Measurements from ENCODE around the gene SRP54.
A peak's percentile ranks its signal among the peaks of the same experiment; 100 is the strongest.
"Not testable (repeated sequence)": the region's sequence is repeated elsewhere in the genome, so short reads cannot be mapped to it uniquely, and the experiment has no call there.

Gene SRP54

DNA sequence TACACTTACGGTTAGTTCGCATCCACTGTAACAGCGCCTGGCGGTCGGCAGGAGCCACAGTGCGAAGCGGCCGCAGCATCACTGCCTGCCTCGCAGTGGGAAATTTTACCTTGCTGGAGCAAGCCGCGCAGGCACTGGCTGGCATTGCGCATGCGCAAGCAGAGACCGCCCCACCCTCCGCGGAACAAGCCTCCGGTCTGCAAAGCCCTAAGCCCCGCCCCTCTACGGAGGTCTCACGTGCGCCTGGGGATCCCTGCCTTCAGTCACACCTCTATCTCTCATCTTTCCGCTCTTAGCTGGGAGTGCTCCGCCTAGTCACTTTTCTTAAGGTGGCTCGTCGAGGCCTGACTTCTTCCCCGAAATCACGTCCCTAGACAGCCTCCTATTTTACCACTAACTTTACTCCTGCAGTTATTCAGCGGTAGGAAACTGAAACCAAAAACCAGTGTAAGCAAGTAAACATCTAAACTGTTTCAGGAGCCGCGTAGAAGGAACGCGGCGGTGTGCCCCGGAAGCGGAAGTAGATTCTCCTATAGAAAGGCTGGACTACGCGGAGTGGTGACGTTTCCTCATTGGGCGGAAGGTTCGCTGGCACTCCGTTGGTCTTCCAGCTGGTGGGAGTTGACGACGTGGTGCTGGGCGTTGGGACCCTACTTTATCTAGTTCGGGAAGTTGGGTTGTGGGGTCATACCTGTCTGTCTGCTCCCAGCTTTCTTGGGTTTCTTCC, at the start of gene SRP54:
Gene SRP54, plus strand, starts transcription at position 572 of the 727 bp plus-strand sequence. CDS start 13,718 bp downstream, outside the sequence.
- DNase-seq = peak; percentile 100

DNA sequence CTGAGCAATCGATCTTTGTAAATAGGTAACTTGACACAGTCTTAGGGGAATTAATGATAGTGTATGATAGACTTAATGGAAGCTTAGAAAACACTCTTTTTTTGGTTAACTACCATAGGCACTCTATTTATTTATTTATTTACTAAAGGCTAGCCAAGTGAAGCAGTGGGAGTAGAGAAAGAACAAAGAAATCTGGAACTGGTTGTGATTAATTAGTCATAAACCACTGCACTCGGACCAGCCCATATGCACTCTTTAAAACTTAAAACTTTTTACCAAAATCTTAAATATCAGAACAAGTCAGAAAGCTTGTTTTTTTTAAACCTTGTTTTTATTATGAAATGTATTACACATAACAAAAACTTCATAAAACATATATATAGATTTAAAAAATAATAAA, 49.5 kb upstream of the SRP54 start:
- DNase-seq = no peak

DNA sequence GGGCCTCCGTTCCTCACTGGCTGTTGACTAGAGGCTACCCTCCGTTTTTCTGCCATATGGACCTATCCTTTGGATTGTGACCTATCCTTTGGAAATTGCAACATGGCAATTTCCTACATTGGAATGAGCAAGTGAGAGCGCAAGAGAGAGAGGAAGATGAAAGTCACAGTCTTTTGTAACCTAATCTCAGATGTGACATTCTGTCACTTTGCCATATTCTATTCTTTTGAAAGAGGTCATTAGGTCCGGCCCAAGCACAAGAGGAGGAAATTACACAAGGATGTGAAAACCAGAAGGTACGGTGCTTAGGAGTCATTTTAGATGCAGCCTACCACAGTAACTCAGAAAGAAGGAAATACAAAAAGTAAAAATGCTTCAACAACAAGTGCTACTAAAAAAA, 47.3 kb upstream of the SRP54 start:
- DNase-seq = no peak

DNA sequence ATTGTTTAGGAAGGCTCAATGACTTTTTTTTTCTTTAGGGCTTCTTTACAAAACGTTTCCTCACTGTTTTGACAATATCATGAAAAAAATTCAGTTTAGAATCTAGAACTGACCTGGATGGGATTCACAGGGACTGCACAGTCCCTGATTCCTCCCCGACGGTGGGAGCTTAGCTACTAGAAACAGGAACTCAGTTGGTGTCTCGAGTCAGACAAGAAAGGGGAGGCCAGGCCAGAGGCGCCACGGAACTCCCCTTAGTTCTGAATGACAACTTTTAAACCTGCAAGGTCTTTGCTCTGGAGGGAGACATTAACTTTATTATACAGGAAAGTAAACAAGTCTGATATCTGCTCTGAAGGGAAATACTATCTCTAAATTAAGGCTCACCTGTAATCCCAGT, 45.4 kb upstream of the SRP54 start:
- DNase-seq = no peak

DNA sequence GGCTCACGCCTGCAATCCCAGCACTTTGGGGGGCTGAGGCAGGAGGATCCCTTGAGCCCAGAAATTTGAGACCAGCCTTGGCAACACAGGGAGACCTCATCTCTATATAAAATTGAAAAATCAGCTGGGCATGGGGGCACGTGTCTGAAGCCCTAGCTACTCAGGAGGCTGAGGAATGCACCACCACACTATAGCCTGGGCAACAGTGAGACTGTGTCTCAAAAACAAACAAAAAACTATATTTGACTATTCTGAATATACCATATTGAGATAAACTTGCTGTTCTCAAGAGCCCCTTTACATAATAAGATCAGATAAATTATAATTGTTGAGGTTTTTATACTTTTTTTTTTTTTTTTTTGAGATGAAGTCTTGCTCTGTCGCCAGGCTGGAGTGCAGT, 44.9 kb upstream of the SRP54 start:
- DNase-seq = no peak

DNA sequence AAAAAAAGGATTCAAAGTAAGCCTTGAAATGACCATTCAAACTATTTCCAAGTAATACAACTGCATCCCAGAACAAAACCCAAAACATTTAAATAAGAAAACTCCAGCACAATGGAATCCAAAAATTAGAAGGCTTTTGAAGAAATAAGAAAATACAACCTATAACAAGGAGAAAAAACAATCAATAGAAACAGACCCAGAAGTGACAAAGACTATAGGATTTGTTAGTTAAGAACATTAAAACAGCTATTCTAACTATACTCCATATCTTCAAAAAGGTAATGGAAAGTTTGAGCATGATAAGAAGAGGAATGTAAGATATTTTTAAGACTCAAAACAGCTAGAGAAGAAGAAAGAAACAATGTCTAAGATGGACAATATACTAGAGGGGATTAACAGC, 39.3 kb upstream of the SRP54 start:
- DNase-seq = no peak

DNA sequence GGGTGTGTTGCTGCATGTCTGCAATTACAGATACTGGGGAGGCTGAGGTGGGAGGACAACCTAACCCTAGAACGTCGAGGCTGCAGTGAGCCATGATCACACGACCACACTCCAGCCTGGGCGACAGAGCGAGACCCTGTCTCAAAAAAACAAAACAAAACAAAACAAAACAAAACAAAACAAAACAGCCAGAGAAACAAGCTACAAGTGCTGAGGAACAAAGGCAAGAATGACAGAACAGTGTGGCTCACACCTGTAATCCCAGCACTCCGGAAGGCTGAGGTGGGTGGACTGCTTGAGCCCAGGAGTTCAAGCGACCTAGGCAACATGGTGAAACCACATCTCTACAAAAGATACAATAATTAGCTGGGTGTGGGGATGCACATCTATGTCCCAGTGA, 38.0 kb upstream of the SRP54 start:
- DNase-seq = no peak

DNA sequence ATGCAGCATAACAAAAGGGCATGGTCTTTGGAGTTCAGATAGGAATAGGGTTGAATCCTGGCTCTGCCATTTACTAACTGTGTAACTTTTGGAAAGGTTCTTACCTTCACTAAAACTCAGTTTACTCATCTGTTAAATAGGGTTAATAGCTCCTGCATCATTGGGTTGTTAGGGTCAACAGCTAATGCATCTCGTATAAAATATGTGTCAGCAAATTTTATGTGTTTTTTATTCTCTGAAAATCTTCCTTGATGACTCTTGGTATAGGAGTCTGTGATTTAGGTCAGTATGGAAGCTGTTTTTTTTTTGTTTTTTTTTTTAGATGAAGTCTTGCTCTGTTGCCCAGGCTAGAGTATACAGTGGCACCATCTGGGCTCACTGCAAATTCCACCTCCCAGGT, 36.1 kb upstream of the SRP54 start:
- no peak for DNase-seq

DNA sequence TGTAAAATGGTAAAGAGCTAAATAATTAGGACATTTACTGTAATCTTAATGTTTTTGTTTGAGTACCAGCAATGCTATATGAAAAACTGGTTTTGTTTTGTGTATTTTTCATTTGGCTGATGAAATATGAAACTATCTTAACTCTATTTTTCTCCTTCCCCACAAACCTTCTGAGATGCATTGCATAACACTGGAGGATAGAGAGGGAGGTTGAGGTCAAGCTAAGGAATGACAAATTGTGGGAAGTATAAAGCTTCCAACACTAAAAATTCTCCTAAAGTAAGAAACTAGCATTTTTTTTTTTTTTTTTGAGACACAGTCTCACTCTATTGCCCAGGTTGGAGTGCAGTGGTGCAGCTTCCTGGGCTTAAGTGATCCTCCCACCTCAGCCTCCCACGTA, 31.5 kb upstream of the SRP54 start:
- DNase-seq = no peak

DNA sequence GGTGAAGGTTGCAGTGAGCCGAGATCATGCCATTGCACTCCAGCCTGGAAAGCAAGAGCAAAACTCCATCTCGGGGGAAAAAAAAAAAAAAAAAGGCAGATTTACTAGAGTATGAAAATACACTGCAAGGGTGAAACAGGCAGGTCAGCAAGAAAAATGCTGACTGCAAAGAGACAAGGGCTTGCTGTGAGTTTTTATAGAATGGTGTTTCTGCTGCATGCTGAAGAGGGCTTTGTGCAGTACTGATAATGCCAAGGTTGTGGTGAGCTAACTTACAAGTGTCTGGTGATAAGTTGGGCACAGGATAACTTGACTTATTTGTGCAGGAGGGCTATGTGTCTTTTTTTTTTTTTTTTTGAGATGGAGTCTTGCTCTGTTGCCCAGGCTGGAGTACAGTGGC, 25.9 kb upstream of the SRP54 start:
- no peak for DNase-seq

DNA sequence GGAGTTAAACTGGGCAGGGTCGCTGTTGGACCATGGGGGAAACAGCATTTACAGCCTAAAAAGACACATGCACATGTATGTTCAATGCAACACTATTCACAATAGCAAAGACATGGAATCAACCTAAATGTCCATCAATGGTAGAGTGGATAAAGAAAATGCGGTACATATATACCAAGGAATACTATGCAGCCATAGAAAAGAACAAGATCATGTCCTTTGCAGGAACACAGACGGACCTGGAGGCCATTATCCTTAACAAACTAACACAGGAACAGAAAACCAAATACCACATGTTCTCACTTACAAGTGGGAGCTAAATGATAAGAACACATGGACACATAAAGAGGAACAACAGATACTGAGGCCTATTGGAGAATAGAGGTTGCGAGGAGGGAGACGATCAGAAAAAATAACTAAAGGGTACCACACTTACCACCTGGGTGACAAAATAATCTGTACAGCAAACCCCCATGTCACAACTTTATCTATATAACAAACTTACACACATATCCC, 25.0 kb upstream of the SRP54 start:
- DNase-seq = no peak

DNA sequence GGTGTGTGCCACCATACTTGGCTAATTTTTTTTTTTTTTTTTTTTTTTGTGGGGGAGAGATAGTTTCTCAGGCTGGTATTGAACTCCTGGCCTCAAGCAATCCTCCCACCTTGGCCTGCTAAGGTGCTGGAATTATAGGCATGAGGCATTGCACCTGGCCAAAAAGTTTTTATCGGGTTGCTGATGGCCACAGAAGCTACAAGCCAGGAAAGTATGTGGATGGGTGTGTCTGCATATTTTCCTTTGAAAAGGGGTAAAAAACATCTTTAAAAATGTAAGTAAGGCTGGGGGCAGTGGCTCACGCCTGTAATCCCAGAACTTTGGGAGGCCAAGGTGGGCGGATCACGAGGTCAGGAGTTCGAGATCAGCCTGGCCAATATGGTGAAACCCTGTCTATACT, 20.7 kb upstream of the SRP54 start:
- not testable (repeated sequence) for DNase-seq

DNA sequence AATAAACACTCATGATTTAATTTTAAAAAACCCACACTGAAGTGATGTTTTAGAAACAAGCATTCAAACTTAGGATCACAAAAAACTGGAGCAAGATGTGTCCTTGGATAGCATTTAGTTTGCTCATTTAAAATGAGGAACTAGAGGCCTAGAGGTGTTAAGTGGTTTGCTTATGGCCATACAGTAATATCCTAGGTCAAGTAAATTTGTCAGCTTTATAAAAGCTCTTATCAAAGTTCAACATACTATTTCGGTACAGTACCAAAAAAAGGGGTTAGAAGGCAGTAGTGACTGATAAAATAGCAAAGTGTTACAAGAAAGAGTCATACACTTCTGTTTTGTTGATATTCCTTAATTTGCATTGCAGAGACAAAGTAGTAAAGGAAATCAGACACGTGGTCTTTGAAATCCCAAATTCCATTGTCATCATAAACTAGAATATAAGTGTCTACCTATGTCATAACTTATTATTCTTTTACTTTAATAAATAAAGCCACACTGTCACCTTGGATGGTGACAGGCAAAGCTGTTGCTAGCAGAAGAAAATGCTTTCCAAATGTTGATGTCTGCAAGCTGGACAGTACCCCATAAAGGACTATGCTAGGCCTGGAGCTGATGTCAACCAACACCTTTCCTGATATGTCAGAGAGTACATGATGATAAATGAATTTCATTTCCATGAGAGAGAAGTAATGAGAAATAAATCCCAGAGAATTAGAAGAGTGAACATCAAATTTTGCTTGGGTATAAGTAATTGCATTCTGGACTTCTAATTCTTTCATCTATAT, 17.6 kb upstream of the SRP54 start:
- DNase-seq = no peak

DNA sequence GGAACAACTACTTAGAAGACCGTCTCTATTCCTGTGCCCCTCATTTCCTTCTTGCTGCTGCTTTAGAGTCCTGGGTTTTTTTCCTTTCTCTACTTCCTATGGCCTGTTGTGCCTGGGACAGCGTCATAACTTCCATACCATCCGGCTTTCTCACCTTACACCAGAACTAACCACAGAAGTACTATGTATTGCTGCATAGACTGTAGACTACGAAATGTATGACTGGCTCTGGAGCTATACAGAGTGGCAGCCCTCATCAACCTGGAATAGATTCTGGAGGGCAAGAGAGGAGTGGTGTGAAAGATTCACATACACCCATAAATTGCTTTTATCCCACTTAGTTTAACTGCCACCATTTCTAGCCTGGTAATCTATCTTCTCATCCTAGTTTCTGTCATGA, 16.9 kb upstream of the SRP54 start:
- DNase-seq = no peak

DNA sequence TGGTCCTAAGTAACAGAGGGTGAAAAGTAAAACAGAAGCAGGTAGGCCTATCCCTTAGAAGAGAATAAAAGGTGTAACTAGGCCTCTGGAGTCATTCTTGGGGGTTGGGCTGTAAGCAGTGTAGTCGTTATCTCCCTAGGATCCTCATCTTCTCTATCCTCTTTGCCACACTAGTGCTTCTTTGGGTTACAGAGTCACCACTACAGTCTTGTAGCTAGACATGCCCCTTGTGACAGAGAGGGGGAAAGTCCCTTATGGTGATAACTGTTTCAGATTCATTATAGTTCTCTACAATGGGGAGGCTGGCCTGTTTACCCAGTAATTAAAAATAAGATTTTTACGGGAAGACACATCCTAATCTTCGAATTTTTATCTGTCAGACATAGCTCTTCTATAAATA, 16.4 kb upstream of the SRP54 start:
- no peak for DNase-seq

DNA sequence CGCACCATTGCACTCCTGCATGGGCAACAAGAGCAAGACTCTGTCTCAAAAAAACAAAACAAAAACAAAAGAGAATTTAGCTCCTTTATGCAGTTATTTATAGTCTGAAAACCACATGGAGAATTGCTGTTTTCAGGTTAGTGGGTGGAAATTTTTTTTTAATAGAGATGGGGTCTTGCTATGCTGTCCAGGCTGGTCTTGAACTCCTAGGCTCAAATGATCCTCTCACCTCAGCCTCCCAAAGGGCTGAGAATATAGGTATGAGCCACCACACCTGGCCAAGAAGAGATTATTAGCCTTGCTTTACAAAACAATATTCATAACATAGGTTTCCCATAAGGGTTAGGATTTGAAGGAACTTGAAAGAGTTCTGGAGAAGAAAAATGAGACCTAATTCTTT, 12.1 kb upstream of the SRP54 start:
- no peak for DNase-seq

DNA sequence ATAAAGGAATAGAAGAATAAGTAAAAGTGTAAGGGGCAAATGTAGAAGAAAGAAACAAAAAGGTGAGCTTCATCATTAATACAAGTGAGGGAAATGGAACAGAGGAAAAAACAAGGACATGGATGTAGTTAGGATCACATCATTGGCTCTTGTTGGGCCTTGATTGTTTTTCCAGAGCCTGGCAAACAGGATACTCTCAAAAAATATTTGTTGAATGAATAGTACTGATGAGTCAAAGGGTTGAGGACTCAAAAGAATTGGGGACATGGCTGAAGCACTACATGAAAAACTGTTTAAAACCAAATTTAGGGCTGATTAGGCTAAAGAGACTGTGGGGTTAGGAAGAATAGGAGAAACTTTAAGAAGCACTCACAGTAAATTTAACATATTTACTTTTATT, 11.4 kb upstream of the SRP54 start:
- no peak for DNase-seq

DNA sequence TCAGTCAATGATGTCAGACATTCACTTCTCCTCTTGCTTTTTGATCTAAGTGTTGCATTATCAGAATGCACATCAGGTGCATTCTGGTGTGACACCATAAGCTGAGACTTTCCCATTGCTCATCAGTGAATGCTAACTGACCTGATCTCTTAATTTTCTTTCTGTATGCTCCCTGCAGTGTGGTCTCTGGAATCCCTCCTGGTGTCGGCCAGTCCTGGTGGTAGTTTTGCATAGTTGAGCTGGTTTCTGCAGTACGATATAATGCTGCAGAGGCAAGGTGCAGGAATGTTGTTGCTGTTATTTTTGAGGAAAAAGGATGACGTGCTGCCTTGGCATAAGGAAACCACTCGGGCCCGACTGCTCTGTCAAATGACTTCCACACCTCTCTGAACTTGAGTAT, 11.0 kb upstream of the SRP54 start:
- no peak for DNase-seq

DNA sequence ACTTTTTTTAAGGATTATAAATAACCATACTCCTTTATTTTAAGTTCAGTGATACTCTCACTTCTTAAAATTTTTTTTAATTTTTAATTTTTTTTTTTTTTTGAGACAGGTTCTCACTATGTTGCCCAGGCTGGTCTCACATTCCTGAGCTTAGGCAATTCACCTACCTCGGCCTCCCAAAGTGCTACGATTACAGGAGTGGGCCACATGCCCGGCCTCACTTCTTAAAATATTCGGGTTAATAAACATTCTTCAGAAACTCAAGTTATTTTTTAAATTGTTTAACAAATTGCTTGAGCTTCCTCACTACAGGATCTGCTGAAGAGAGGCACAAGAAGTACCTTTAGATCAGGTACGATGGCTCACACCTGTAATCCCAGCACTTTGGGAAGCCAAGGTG, 4.3 kb upstream of the SRP54 start:
- no peak for DNase-seq

DNA sequence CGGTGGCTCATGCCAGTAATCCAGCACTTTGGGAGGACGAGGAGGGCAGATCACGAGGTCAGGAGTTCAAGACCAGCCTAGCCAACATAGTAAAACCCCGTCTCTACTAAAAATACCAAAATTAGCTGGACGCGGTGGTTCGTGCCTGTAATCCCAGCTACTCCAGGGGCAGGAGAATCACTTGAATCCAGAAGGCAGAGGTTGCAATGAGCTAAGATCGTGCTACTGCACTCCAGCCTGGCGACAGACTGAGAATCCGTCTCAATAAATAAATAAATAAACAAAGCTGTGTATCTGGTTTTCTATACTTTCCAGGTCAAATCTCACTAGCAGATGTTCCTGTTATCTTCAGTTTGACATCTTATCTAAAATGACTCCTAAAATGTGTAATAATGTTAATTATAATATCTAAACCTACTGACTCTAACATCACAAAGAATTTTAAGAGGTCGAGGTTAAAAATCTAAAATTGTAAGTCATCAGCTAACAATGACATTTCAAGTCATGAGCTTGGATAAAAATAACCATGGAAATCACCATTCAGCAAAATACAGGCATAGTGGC, 2.4 kb upstream of the SRP54 start:
- no peak for DNase-seq

DNA sequence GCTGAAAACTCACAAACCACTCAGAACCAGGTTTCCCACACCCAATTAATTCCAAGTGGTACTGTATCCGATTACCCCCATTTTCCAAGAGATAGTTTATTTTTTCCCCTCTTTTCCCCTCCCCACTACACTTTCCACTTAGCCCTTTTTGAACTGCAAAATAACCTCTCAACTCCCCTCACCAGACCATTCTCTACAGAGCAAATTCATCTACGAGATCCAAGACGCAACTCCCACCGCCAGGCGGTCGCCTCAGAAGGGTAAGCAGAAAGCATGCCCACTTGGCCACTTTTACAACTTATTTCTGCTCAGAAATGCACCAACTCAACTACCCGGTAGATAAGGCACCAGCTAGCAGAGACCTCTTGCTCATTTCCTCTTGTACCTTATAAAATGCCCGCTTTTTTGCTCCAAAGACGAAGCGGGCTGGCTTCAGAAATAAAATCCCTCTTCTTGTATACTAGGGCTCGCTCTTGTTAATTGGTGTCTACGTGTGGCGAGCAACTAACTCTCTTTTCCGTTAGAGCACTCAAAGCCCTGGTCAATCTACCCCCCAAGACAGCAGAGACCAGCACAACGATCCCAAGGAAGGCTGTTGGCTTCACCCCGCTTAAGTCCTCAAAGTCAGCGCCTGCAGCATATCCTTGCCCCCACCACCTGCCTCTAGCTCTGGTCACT, 910 bp upstream of the SRP54 start:
- no peak for DNase-seq

DNA sequence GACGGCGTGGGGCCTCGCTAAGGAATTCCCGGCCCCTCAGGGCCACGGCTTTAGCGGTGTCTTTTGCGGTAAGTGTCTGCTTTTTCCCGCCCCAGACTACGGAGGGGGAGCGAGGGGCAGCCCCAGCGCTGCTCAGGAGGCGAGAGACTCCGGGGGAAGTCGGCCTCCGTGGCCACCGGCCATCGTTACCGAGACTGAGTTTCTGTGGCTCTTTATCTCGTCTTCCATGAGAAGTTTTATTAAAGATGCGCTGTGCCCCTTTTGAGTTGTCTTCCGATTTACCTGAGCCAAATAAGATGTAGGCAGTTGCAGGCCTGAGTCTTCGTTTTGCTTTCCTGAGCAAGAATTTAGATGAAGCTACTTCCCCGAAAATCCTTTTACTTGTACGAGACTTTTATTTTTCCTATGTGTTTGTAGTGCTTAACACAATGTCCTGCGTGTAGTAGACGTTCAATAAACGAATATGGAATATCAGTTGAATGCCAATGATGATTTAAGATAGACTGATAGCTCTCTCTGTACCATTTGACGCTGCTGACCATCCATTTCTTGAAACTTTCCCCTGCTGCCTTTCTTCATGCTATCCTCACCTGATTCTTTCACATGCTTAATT, 462 bp downstream of the SRP54 start:
- DNase-seq = no peak

DNA sequence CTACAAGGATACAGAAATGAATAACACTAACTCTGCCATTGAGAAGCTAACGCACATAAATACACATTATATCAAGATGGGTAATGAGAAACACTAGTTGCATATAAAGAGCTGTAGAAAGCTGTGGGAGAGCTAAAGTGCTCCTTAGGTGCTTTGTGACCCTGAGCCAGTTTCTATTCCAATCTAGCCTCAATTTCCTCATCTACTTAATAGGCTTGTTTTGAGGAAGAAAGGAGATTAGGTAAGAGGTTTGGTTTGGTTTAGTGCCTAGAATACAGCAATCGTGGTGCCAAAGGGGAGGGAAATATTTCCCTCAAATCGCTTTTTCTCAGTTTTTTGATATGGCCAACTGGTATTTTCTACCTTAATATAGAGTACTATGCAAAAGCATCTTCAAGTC, 994 bp downstream of the SRP54 start:
- DNase-seq = no peak

Data from NCI-H2029 (cell line).